HG03558 (cell line): Measurements from ENCODE around the gene PDZRN3.

Experiments
- ATAC-seq: cut with Tn5 transposase; IDR thresholded peaks from one replicate; pipeline ENCODE4 v1.9.1; 2021; ENCODE audit warnings: moderate number of reproducible peaks; ENCODE audit not compliant: unreplicated experiment; ENCODE audit errors: extremely low read depth

Gene PDZRN3

GRCh38 chr3:73364517-73364916 is 260.2 kb downstream of the PDZRN3 start:
- no peak for ATAC-seq

GRCh38 chr3:73363093-73363492 is 261.6 kb downstream of the PDZRN3 start:
- no peak for ATAC-seq

- ATAC-seq, result no peak
These were observed 263.1 kb downstream of the PDZRN3 start for GRCh38 chr3:73361591-73361990.

DNA sequence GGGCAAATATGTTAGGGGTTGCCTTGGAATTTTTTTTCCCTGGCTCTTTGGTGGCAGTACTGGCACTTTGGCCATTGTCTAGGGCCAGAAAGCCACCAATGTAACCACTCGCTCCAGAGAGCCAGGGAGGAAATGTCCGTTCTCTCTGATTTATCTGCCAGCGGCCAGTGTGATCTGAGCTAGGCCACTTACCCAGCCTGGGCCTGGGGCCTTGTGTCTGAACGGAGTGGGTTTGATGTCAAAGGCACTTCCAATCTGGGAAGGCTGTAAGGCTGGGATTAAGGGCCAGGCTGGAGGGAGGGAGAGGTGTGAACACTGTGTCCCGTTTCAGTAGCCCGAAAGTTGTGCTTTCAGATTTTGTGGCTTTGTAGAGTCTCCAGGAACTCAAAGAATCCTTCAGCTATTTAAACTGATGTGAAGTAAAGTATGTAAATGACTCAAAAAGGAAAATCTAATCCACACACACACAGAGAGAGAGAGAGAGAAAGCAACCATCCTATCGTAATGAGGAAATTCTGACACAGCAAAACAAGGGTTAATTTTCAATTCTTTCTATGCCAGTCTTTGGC is 271.0 kb downstream of the PDZRN3 start:
- ATAC-seq, result no peak

- no peak for ATAC-seq
These were observed 271.7 kb downstream of the PDZRN3 start for GRCh38 chr3:73352841-73353645.

DNA sequence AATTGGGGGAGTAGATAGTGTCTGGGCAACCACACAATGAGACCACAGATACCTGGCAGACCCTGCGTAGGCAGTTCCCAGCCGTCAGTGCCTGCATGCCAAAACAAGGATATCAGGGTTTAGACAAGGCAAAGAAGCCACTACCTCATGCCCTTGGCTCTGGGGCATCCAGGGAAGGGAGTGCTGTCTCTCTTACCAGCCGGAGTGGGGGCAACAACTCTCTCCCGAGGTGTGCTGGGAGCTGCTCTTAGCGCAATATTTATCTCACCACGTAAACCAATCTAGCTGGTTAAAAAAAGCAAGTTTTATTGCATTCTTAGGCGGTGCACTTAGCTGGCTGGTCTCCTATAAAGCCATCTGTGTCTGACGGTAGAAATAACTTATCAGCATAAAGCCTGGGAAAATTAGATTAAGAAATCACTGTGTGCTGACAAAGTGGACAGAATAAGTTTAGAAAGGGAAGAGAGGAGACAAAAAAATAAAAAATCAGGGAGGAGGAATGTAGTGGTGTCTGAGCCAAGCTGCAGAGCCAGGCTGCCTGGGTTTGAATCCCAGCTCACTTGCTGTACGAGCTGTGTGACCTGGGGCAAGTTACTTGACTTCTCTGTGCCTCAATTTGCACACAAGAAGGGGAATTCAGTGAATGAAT is 273.2 kb downstream of the PDZRN3 start:
- no peak for ATAC-seq

DNA sequence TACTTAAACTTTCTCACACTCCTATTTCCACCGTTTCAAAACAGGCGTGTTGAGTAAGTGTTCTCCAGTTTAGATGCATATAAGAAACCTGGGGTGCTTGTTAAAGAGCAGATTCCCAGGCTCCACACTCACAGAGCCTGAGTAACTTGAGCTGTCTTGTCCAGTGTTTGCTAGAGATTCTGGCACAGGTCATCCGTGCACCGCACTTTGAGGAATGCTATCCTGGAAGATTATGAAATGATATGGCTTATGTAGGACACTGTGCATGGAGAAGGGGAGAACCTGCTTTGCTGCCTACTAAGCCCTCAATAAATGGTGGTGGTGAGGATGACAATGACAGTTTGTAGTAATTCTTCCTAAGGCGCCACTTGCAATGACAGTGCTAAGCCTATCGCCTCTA is 273.7 kb downstream of the PDZRN3 start:
- no peak for ATAC-seq

GRCh38 chr3:73349657-73350056 is 275.1 kb downstream of the PDZRN3 start:
- no peak for ATAC-seq

GRCh38 chr3:73342077-73342476 is 282.7 kb downstream of the PDZRN3 start:
- ATAC-seq, result no peak

DNA sequence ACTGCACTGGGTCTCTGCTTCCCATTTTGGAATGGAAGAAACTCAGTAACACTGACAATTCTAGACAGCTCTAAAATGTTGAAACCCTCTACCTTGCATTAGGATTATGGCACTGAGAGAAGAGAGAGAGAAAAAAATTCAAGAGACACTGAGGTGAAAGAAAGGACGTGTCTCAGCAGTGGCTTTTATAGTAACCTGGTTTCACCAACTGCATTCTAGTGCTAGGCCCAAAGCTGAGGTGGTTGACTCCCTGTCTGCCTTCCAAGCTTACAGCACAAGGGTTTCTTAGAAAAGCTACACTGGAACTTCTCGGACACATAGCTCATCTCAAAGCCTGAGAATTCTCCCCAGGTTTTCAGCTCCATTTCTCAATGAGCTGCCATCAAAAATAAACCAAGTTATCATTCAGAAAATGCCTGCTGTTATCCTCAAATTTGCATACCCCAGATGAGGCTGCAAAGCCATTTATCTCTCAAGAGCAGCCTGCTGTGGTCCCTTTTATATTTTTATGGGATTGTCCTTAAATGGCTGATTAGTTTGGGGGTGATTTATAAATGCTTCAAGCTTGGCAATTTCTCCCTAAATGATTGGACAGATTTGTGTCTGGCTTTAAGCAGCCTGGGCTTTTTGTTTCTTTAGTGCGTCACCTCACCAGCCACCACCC is 283.3 kb downstream of the PDZRN3 start:
- no peak for ATAC-seq

DNA sequence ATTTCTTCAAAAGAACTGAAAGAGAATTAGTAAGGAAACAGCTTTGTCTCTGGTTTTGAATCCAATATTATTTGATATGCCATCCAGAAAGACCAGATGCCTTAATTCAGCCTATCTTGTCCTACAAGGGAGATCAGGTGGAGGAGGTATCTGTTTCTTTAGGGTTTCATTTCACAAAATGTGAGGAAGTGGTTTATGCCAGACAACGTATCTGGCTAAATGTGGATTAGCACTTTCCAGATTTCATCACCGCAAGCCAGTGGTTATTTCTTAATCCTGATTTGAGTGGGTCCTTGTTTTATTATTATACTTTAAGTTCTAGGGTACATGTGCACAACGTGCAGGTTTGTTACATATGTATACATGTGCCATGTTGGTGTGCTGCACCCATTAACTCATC is 292.2 kb downstream of the PDZRN3 start:
- ATAC-seq, result no peak
